Testis (tissue), 2 donors: ENCODE results near the gene NCAPD3.

Experiments
- CTCF ChIP-seq, 3 experiments: fragments of 450-650 bp in 2 of 3; fragments of 200-600 bp in 1 of 3; sonication (generic) in 1 of 3; IDR thresholded peaks; one replicate each; pipeline ENCODE4 v1.5.1; 2016 to 2019; ENCODE audit warnings: antibody characterized with exemption in 3 of 3, mild to moderate bottlenecking in 2 of 3, moderate library complexity in 1 of 3
- POLR2A ChIP-seq: fragments of 450-650 bp; IDR thresholded peaks from one replicate; pipeline ENCODE4 v1.6.1; 2017; ENCODE audit warnings: antibody characterized with exemption, mild to moderate bottlenecking, moderate library complexity

DNA sequence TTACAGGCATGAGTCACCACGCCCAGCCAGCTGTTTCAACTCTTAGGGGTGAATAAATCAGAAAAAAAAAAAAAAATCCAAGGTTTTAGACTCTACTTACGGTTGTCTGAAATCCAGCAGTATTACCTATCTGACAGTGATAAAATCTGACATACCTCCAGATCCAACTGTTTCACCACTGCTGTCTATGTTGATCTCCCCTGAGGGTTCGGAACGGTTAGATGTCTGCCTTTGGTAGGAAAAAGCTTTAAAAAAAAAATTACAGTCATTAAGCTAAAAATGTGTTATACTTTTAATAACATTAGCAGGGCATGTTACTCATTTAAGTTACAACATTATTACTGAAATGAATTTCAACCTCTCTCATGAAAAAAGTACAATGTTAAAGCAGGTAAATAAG, 21.1 kb downstream of the NCAPD3 start:
- no peak for TF ChIP-seq CTCF (IDR thresholded peaks at IDR 0.05)
- TF ChIP-seq POLR2A = no peak
